ENCODE results near the gene KREMEN2.

DNA sequence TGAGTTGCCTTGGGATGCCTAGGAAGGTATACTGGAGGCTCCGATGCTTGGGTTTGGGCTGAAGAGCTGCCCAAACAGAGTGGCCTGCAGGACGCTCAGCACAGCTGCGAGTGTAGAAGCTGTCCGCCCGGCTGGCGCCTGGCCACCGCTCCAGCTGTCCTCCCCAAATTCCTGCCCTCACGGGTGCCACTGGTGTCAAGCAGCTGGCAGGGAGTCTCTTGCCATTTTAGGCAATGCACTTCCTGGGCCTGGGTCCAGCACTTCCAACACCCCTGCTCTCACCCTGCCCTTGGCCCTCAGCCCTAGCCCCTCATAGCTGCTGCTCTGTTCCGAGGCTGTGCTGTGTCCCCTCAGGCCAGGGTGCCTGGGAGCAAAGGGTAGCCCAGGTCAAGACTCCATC lies 21.4 kb downstream of the KREMEN2 start:
- TF ChIP-seq, protein P1, sequence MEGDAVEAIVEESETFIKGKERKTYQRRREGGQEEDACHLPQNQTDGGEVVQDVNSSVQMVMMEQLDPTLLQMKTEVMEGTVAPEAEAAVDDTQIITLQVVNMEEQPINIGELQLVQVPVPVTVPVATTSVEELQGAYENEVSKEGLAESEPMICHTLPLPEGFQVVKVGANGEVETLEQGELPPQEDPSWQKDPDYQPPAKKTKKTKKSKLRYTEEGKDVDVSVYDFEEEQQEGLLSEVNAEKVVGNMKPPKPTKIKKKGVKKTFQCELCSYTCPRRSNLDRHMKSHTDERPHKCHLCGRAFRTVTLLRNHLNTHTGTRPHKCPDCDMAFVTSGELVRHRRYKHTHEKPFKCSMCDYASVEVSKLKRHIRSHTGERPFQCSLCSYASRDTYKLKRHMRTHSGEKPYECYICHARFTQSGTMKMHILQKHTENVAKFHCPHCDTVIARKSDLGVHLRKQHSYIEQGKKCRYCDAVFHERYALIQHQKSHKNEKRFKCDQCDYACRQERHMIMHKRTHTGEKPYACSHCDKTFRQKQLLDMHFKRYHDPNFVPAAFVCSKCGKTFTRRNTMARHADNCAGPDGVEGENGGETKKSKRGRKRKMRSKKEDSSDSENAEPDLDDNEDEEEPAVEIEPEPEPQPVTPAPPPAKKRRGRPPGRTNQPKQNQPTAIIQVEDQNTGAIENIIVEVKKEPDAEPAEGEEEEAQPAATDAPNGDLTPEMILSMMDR (IDR thresholded peaks at IDR 0.05; ENCODE audit: extremely low read depth in 1 of 2, insufficient read depth in 1 of 2, low read depth in 1 of 2, low read length in 2 of 2), result no peak
- TF ChIP-seq POLR2AphosphoS5 (IDR thresholded peaks at IDR 0.05; ENCODE audit: insufficient read depth, low read depth, low read length), result no peak

All from endothelial cell of umbilical vein (primary cell).